Activated T-cell treated with anti-CD3 and anti-CD28 coated beads for 4 hours (primary cell): ENCODE results near the gene GPR39.
"Not testable (repeated sequence)": the region's sequence is repeated elsewhere in the genome, so short reads cannot be mapped to it uniquely, and the experiment has no call there.

Experiments used
- DNase-seq: peaks from one replicate; pipeline ENCODE4 v3.0.0-alpha.2; 2020

GPR39 gene

DNA sequence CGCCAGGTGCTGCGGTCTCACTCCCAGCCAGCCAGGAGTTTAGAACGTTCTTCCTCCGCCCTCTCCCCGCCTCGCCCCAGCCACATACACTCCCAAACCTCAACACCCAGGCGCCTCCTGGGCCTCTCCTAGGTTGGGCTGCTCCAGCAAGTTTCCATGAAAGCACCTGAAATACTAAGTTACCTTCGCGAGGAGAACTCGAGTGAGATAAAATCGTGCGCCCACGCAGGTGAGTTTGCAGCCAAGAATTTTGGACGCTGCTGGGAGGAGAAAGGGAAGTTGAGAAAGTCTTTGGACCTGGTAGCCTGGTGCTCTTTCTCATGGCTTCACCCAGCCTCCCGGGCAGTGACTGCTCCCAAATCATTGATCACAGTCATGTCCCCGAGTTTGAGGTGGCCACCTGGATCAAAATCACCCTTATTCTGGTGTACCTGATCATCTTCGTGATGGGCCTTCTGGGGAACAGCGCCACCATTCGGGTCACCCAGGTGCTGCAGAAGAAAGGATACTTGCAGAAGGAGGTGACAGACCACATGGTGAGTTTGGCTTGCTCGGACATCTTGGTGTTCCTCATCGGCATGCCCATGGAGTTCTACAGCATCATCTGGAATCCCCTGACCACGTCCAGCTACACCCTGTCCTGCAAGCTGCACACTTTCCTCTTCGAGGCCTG, at the start of gene GPR39:
Gene GPR39 (plus strand): TSS at position 83 of the 673 bp plus-strand sequence.
- no peak for DNase-seq

DNA sequence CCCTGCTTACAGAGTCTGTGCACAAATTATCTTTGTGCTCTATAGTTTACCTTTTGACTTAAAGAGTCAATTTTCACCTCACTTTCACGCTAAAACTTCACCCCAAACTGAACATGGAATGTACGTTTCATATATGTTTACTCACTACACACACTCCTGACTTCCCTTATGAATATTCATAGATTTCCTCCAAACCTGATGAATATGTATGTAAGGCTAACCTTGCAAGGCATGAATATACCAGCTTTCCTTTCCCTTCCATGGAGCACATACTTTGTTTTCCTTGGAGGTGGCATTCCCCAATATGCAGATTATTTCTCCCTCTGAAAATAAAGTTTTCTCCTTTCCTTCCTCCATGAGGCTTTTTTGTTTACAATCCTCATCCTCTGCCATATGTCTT, 48.4 kb upstream of the GPR39 start:
- no peak for DNase-seq

GRCh38 chr2:132372276-132372675, 44.3 kb upstream of the GPR39 start:
- DNase-seq = no peak

GRCh38 chr2:132373391-132374135, 43.0 kb upstream of the GPR39 start:
- no peak for DNase-seq

DNA sequence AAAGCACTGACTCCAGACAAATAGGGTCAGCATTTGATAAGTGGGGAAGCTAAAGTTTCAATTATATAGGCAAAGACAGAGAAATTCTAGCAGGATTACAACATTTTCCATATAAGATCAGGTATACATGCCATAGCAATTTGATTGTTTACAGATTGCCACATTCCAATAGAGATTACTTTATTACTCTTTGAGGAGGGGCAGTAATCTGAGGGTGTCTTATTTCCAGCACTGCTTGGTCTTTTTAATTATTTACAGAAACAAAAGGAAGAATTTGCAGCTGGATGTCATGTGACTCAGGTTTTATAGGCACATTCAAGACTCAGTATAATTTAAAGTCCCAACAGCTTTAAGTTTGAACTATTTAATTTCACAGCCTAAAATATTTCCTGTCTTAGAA, 42.5 kb upstream of the GPR39 start:
- no peak for DNase-seq

- no peak for DNase-seq
Observed at GRCh38 chr2:132374551-132374950, 42.1 kb upstream of the GPR39 start.

GRCh38 chr2:132374961-132375360, 41.6 kb upstream of the GPR39 start:
- no peak for DNase-seq

DNA sequence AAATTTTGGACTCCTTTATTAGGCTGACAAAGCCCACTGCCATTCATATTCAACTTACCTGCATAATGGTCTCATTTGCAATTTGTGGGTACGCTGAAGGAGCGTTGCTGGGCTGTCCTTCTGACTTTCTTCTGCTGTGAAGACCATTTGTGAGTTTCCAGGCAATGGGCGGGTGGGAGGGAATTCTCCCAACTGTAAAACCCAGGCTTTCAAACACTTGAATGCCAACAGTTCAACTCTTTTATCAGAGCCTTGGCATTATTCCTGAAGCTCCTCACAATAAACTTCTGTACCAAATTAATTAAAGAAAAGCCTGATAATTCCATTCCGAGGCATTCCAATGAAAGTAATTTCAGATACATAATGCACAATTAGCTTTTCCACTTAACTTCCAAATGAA, 35.2 kb upstream of the GPR39 start:
- DNase-seq = no peak

GRCh38 chr2:132383956-132384355, 32.6 kb upstream of the GPR39 start:
- DNase-seq = no peak

- no peak for DNase-seq
Observed at GRCh38 chr2:132384491-132385151, 32.0 kb upstream of the GPR39 start.

- no peak for DNase-seq
Observed at GRCh38 chr2:132387126-132387525, 29.5 kb upstream of the GPR39 start.

GRCh38 chr2:132390076-132390475, 26.5 kb upstream of the GPR39 start:
- DNase-seq = no peak

DNA sequence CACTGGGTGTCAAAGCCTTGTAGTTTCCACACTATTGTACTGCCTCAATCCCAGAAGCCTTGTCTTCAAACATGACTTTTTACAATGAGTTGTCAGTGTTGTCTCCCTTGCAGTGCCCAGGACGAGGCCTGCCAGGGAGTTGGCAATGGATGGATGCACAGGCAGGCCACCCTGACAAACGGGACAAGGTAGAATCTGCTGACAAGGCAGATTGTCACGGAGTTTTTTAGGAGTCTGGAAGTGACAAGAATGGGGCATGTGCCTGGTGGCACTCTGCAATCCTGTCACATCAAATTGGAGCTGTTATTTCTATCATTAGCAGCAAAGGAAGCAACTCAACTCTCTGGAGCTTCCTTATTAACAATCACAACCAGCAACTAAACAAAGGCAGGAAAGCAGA, 25.2 kb upstream of the GPR39 start:
- DNase-seq = no peak

DNA sequence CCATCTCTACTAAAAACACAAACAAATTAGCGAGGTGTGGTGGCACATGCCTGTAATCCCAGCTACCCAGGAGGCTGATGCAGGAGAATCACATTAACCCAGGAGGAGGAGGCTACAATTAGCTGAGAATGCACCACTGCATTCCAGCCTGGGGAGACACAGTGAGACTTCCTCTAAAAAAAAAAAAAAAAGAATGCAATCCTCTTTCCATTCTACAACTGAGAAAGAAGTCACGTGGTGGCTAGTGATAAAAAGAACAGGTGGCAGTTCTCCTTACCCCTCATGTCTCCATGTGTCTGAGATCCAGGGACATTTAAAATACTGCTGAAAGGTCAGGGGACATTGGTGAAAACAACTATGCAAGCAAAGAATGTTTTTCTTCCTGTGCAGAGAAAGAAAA, 24.4 kb upstream of the GPR39 start:
- DNase-seq = no peak

GRCh38 chr2:132392879-132393278, 23.7 kb upstream of the GPR39 start:
- no peak for DNase-seq

DNA sequence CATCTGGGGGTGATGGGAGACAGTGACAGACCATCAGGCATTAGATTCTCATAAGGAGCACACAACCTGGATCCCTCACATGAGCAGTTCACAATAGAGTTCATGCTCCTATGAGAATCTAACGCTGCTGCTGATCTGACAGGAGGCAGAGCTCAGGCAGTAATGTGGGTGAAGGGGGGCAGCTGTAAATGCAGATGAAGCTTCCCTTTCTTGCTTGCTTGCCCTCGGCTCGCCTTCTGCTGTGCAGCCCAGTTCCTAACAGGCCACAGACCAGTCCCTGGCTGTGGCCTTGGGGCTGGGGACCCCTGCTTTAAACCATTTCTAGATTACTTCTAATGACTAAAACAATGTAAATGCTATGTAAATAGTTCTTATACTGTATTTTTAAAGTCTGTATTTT, 19.6 kb upstream of the GPR39 start:
- not testable (repeated sequence) for DNase-seq

DNA sequence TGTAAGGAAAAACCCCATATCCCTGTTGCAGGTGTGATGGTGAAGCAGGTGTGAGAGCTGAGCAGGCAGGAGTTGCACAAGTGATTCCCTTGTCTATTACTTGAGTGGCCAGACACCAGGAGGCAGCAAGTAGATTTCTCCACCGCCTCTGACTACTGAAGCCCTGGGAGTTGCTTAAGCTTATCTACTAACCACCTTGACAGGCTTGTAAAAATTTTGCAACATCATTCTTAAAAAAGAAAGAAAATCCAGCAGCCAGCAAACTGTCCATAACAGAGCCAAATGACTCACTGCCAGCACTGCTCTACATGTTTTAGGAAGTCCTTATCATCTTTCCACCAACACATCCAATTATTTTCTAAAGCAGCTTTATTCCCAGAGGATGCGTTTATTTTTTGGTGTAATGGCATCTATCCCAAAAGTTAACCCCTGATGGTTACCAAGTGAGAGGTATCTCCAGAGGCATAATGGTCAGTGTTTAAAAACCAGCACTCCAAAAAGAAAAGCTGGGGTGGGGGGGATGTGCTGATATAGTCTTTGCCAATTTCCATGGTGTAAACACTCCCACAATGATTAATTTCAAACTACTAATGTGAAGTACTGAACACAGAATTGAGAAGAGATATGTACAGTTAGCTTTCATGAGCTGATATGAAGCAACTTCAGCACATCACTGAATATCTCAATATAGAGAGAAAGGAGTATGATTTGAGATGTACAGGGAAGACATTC, 16.3 kb upstream of the GPR39 start:
- DNase-seq = no peak

DNA sequence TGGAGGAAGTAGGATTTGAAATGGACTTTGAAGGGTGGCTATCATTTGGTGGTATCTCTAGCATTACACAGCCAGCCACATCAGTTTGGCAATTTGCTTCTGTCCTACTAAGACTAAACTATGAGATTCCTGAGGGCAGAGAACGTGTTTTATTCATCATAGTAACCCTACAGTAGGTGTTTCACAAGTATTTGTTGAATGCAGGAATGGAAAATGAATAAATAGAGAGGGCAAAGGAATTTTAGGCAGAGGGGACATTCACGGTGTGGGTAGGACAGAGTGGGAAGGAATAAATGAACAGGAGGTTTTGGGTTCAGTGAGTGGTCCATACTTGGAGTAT, 15.7 kb upstream of the GPR39 start:
- no peak for DNase-seq

- no peak for DNase-seq
Observed at GRCh38 chr2:132401326-132401725, 15.3 kb upstream of the GPR39 start.

- DNase-seq = no peak
Observed at GRCh38 chr2:132403146-132403545, 13.5 kb upstream of the GPR39 start.

DNA sequence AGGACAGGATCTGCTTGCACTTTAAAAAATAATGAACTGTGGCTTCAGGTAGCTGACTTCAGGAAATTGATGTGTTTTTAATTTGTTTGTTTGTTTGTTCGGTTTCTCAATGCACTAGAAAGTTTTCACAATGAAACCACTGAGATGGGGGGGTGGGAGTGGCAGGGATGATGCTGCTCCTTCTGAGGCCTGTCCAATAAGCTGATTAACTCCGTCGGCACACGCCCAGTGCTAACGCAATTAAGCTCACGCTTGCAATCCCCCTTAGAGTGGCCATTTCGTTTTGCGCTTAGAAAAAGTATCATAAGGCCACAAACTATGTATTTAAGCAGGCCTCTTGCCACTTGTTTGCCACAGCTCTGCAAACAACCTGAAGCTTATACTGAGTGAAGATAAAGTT, 12.5 kb upstream of the GPR39 start:
- DNase-seq = no peak

DNA sequence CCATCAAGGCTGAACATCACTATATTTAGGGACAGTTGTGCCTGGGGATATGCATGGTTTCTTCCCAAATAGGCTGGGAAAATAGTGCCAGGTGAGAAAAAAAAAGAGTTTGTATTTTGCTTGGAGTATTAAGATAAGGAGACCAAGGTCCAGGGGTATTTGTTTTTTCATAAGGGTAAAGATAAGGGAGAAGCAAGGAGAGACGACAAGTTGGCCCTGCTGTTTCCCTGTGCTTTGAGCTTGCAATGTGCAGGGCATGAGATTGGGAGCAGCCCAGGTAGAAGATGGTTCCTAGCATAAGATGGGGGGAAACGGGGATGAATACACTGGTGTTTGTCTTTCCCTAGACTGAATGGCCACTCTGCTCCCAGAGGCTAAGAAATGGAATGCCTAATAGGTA, 8.8 kb upstream of the GPR39 start:
- no peak for DNase-seq

DNA sequence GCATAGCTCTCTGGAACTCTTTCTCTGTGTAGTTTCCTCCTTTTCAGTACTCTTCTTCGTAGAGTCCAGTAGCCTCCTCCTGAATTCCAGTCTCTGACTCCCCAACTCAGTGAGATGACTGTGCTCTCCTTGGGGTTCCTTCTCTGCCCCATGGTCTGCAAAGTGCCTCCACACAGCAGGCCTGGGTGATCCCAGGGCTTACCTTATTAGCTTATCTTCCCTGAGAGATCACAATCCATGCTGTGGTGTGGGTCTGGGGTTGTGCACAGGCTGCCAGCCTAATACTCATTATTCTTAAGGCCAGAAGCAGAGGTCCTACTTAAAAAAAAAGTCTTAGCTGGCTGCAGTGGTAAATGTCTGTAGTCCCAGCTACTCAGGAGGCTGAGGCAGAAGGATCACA, 4.6 kb upstream of the GPR39 start:
- no peak for DNase-seq

DNA sequence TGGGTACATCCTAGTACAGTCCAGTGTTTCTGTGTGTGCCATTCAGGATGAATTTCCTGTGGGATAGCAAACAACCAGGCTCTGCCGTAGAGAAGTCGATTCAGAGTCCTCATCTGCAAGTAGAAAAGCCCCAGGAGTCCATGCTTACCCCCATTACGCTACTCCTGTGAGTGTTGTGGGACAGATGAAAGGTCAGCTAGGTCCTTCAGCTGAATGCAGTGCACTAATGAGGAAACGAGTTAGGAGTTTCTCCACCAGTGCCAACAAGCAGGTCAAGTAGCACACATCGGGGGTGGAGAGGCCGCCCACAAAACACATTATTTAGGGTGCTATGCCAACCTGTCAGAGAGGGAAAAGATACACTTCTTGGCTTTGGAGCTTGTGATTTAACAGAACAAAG, 2.5 kb upstream of the GPR39 start:
- no peak for DNase-seq
